HepG2 (cell line): ENCODE data around the gene TMEM8B. TPM values are rescaled to one million over a fixed set of nuclear protein-coding genes. Genes with fewer than 3 reads are reported as not detected.

ENCODE experiments used
- ATM ChIP-seq: fragments of 450-650 bp; IDR thresholded peaks from 2 replicates; pipeline ENCODE4 v1.7.1; 2017; ENCODE audit warnings: mild to moderate bottlenecking, borderline replicate concordance
- FOXA3 ChIP-seq: IDR thresholded peaks from 2 replicates; pipeline ENCODE4 v1.6.1; 2016; ENCODE audit warnings: missing genetic modification reagents, missing compliant biosample characterization
- FOXK1 ChIP-seq: sonication (generic); formaldehyde crosslinking; IDR thresholded peaks from 2 replicates; pipeline ENCODE4 v1.4.0; 2020; ENCODE audit warnings: low read depth, missing genetic modification reagents, borderline replicate concordance
- ZFY ChIP-seq: sonication (generic); formaldehyde crosslinking; IDR thresholded peaks from 2 replicates; pipeline ENCODE4 v1.4.0; 2020; ENCODE audit warnings: missing genetic modification reagents
- ZNF788 ChIP-seq: sonication (generic); formaldehyde crosslinking; IDR thresholded peaks from 2 replicates; pipeline ENCODE4 v1.5.0; 2020; ENCODE audit warnings: mild to moderate bottlenecking, missing genetic modification reagents, borderline replicate concordance
- ZSCAN31 ChIP-seq: sonication (generic); formaldehyde crosslinking; IDR thresholded peaks from 2 replicates; pipeline ENCODE4 v1.5.0; 2020; ENCODE audit warnings: low read depth, mild to moderate bottlenecking, missing genetic modification reagents
- polyA plus RNA-seq, 8 experiments: library from polyadenylated mRNA; depleted of rRNA in 3 of 8; stranded (reverse) in 7 of 8; unstranded in 1 of 8; fragments of >200 nt; fragmentation: Illumina TruSeq in 4 of 8; extraction: Trizol in 4 of 8; gene quantifications; 2 replicates each; pipeline versions ENCODE4 v1.2.1 to v1.2.3, GENCODE V29; 2011 to 2016; ENCODE audit warnings: low read depth in 4 of 8, missing spikeins in 1 of 8, mixed read lengths in 1 of 8; ENCODE audit not compliant: insufficient read depth in 1 of 8
- total RNA-seq, 5 experiments: library from RNA; depleted of rRNA; stranded (reverse); fragments of >200 nt; fragmentation: Illumina TruSeq; extraction: Trizol; gene quantifications; 2 replicates each; pipeline ENCODE4 v1.2.3, GENCODE V29; 2016; ENCODE audit warnings: low read depth in 1 of 5
- TF ChIP-seq, protein P1 (sequence below): sonication (generic); formaldehyde crosslinking; IDR thresholded peaks from 2 replicates; pipeline ENCODE4 v1.4.0; 2020; ENCODE audit warnings: missing genetic modification reagents, borderline replicate concordance
- TF ChIP-seq, protein P2 (sequence below): sonication (generic); formaldehyde crosslinking; IDR thresholded peaks from 2 replicates; pipeline ENCODE4 v1.4.0; 2020; ENCODE audit warnings: mild to moderate bottlenecking, missing genetic modification reagents
- TF ChIP-seq, protein P3 (sequence below): sonication (generic); formaldehyde crosslinking; IDR thresholded peaks from 2 replicates; pipeline ENCODE4 v1.4.0; 2020; ENCODE audit warnings: missing genetic modification reagents
- TF ChIP-seq, protein P4 (sequence below): sonication (generic); formaldehyde crosslinking; IDR thresholded peaks from 2 replicates; pipeline ENCODE4 v1.5.1; 2020; ENCODE audit warnings: missing genetic modification reagents, mild to moderate bottlenecking, borderline replicate concordance
- TF ChIP-seq, protein P5 (sequence below): sonication (generic); formaldehyde crosslinking; IDR thresholded peaks from 2 replicates; pipeline ENCODE4 v1.5.0; 2020; ENCODE audit warnings: missing genetic modification reagents, mild to moderate bottlenecking, borderline replicate concordance

Gene TMEM8B
- total and polyA plus RNA-seq, 2 of the 13 experiments (the other 11 are each of a cell fraction or from before 2014, with no cell fraction given) = 2.1 to 2.7 TPM

DNA sequence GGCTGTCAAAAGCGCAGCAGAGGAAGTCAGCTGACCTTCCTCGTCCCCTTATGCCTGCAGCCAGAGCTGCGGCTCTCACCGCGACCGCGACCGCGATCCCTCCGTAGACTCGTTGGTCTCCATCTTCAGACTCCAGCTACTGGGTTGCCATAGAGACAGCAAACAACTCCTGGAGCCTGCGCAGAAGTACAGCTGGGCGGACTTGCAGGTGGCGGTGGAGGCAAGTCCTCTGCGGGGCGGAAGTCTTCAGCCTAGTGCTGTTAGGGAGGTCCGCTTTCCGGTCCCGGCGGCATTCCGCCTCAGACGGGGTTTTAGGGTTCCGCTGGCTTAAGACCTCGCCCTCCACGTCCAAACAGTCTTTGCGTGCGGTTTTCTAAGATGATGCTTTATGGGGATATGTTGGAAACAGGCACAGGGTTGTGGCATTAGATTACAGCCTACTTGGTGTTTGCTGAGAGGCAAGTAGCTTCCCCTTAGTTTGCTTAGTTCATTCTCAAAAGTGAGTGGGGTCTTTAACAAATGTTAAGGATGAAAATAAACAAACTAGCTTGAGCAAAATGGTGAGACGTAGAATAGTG, 16.9 kb upstream of the TMEM8B start, which contains the start of gene SPAG8 (continued):
- TF ChIP-seq ZFY (CRISPR knock-in tag) (0 out of 2 replicates have a peak, but pooled peaks have one; percentile 7), ZSCAN31 (CRISPR knock-in tag) (no peak; the same call in none of the 2 replicates), FOXA3 (peak; percentile 70), ZNF788 (CRISPR knock-in tag) (peak; percentile 63; the same call in 1 of the 2 replicates), ATM (no peak), FOXK1 (CRISPR knock-in tag) (peak; percentile 59; the same call in 1 of the 2 replicates)
- TF ChIP-seq, protein P1, sequence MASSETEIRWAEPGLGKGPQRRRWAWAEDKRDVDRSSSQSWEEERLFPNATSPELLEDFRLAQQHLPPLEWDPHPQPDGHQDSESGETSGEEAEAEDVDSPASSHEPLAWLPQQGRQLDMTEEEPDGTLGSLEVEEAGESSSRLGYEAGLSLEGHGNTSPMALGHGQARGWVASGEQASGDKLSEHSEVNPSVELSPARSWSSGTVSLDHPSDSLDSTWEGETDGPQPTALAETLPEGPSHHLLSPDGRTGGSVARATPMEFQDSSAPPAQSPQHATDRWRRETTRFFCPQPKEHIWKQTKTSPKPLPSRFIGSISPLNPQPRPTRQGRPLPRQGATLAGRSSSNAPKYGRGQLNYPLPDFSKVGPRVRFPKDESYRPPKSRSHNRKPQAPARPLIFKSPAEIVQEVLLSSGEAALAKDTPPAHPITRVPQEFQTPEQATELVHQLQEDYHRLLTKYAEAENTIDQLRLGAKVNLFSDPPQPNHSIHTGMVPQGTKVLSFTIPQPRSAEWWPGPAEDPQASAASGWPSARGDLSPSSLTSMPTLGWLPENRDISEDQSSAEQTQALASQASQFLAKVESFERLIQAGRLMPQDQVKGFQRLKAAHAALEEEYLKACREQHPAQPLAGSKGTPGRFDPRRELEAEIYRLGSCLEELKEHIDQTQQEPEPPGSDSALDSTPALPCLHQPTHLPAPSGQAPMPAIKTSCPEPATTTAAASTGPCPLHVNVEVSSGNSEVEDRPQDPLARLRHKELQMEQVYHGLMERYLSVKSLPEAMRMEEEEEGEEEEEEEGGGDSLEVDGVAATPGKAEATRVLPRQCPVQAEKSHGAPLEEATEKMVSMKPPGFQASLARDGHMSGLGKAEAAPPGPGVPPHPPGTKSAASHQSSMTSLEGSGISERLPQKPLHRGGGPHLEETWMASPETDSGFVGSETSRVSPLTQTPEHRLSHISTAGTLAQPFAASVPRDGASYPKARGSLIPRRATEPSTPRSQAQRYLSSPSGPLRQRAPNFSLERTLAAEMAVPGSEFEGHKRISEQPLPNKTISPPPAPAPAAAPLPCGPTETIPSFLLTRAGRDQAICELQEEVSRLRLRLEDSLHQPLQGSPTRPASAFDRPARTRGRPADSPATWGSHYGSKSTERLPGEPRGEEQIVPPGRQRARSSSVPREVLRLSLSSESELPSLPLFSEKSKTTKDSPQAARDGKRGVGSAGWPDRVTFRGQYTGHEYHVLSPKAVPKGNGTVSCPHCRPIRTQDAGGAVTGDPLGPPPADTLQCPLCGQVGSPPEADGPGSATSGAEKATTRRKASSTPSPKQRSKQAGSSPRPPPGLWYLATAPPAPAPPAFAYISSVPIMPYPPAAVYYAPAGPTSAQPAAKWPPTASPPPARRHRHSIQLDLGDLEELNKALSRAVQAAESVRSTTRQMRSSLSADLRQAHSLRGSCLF = no peak
- TF ChIP-seq, protein P2, sequence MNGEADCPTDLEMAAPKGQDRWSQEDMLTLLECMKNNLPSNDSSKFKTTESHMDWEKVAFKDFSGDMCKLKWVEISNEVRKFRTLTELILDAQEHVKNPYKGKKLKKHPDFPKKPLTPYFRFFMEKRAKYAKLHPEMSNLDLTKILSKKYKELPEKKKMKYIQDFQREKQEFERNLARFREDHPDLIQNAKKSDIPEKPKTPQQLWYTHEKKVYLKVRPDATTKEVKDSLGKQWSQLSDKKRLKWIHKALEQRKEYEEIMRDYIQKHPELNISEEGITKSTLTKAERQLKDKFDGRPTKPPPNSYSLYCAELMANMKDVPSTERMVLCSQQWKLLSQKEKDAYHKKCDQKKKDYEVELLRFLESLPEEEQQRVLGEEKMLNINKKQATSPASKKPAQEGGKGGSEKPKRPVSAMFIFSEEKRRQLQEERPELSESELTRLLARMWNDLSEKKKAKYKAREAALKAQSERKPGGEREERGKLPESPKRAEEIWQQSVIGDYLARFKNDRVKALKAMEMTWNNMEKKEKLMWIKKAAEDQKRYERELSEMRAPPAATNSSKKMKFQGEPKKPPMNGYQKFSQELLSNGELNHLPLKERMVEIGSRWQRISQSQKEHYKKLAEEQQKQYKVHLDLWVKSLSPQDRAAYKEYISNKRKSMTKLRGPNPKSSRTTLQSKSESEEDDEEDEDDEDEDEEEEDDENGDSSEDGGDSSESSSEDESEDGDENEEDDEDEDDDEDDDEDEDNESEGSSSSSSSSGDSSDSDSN (CRISPR knock-in tag) = peak; percentile 24; the same call in 1 of the 2 replicates
- TF ChIP-seq, protein P3, sequence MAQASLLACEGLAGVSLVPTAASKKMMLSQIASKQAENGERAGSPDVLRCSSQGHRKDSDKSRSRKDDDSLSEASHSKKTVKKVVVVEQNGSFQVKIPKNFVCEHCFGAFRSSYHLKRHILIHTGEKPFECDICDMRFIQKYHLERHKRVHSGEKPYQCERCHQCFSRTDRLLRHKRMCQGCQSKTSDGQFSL (CRISPR knock-in tag) = no peak
- TF ChIP-seq, protein P4, sequence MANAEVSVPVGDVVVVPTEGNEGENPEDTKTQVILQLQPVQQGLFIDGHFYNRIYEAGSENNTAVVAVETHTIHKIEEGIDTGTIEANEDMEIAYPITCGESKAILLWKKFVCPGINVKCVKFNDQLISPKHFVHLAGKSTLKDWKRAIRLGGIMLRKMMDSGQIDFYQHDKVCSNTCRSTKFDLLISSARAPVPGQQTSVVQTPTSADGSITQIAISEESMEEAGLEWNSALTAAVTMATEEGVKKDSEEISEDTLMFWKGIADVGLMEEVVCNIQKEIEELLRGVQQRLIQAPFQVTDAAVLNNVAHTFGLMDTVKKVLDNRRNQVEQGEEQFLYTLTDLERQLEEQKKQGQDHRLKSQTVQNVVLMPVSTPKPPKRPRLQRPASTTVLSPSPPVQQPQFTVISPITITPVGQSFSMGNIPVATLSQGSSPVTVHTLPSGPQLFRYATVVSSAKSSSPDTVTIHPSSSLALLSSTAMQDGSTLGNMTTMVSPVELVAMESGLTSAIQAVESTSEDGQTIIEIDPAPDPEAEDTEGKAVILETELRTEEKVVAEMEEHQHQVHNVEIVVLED (CRISPR knock-in tag) = peak; percentile 42; the same call in 1 of the 2 replicates
- TF ChIP-seq, protein P5, sequence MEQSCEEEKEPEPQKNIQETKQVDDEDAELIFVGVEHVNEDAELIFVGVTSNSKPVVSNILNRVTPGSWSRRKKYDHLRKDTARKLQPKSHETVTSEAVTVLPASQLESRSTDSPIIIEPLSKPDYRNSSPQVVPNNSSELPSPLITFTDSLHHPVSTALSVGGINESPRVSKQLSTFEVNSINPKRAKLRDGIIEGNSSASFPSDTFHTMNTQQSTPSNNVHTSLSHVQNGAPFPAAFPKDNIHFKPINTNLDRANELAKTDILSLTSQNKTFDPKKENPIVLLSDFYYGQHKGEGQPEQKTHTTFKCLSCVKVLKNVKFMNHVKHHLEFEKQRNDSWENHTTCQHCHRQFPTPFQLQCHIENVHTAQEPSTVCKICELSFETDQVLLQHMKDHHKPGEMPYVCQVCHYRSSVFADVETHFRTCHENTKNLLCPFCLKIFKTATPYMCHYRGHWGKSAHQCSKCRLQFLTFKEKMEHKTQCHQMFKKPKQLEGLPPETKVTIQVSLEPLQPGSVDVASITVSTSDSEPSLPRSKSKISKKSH (CRISPR knock-in tag) = peak; percentile 74; the same call in 1 of the 2 replicates
